ENCODE measurements around the gene MFSD8. TPM values are rescaled to one million over a fixed set of nuclear protein-coding genes. Genes with fewer than 3 reads are reported as not detected.
A peak's percentile ranks its signal among the peaks of the same experiment; 100 is the strongest.
"Not testable (repeated sequence)": the region's sequence is repeated elsewhere in the genome, so short reads cannot be mapped to it uniquely, and the experiment has no call there.

The MFSD8 gene
- total RNA-seq, 1 experiment from 2014 or later: 17.7 TPM

DNA sequence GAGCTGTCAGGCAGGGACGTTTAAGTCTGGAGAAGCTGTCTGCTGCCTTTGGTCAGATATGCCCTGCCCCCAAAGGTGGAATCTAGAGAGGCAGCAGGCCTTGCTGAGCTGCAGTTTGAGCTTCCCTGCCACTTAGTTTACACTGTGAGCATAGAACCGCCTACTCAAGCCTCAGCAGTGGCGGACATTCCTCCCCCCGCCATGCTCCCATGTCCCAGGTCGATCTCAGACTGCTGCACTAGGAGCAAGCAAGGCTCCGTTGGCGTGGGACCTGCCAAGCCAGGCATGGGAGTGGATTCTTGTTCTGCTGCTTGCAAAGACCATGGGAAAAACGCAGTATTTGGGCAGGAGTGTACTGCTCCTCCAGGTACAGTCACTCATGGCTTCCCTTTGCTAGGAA, 59.9 kb downstream of the MFSD8 start:
- no peaks in the 10 kb centered on the region for H3K27me3 Mint-ChIP-seq (ENCODE audit: insufficient read depth, unreplicated experiment)
- no peak for DNase-seq (ENCODE audit: unreplicated experiment)
- TF ChIP-seq, protein P1, sequence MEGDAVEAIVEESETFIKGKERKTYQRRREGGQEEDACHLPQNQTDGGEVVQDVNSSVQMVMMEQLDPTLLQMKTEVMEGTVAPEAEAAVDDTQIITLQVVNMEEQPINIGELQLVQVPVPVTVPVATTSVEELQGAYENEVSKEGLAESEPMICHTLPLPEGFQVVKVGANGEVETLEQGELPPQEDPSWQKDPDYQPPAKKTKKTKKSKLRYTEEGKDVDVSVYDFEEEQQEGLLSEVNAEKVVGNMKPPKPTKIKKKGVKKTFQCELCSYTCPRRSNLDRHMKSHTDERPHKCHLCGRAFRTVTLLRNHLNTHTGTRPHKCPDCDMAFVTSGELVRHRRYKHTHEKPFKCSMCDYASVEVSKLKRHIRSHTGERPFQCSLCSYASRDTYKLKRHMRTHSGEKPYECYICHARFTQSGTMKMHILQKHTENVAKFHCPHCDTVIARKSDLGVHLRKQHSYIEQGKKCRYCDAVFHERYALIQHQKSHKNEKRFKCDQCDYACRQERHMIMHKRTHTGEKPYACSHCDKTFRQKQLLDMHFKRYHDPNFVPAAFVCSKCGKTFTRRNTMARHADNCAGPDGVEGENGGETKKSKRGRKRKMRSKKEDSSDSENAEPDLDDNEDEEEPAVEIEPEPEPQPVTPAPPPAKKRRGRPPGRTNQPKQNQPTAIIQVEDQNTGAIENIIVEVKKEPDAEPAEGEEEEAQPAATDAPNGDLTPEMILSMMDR (IDR thresholded peaks at IDR 0.05; ENCODE audit: unreplicated experiment): no peak
- no peak overlapping the region for H3K27ac Mint-ChIP-seq (ENCODE audit: low read depth, unreplicated experiment)
- H3K4me1 Mint-ChIP-seq (ENCODE audit: insufficient read depth, unreplicated experiment): no peaks in the 10 kb centered on the region
- H3K4me3 Mint-ChIP-seq (ENCODE audit: unreplicated experiment): no peak overlapping the region
- intact Hi-C loops (cut with micrococcal nuclease): no loop called here
- BruUV-seq (replicated peaks): no TSS peak
- H3K9me3 Mint-ChIP-seq (ENCODE audit: unreplicated experiment): peaks cover 7% of the 10 kb centered on the region
- CTCF ChIA-PET: no interaction called here
- peaks cover 3% of the 10 kb centered on the region for H3K36me3 Mint-ChIP-seq (ENCODE audit: insufficient read depth, unreplicated experiment)
- POLR2A ChIA-PET: no interaction called here

DNA sequence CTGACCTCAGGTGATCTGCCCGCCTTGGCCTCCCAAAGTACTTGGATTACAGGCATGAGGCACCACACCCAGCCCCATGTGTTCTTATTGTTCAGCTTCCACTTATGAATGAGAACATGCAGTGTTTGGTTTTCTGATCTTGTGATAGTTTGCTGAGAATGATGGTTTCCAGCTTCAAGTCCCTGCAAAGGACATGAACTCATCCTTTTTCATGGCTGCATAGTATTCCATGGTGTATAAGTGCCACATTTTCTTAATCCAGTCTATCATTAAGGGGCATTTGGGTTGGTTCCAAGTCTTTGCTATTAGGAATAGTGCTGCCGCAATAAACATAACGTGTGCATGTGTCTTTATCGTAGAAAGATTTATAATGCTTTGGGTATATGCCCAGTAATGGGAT, 65.3 kb downstream of the MFSD8 start:
- CTCF ChIA-PET; H3K4me1 Mint-ChIP-seq (ENCODE audit: insufficient read depth, unreplicated experiment); DNase-seq (ENCODE audit: unreplicated experiment); H3K27me3 Mint-ChIP-seq (ENCODE audit: insufficient read depth, unreplicated experiment); BruUV-seq (replicated peaks); H3K9me3 Mint-ChIP-seq (ENCODE audit: unreplicated experiment); H3K27ac Mint-ChIP-seq (ENCODE audit: low read depth, unreplicated experiment); POLR2A ChIA-PET; H3K4me3 Mint-ChIP-seq (ENCODE audit: unreplicated experiment); intact Hi-C loops (cut with micrococcal nuclease): not testable (repeated sequence)
- peaks cover 10% of the 10 kb centered on the region for H3K36me3 Mint-ChIP-seq (ENCODE audit: insufficient read depth, unreplicated experiment)

DNA sequence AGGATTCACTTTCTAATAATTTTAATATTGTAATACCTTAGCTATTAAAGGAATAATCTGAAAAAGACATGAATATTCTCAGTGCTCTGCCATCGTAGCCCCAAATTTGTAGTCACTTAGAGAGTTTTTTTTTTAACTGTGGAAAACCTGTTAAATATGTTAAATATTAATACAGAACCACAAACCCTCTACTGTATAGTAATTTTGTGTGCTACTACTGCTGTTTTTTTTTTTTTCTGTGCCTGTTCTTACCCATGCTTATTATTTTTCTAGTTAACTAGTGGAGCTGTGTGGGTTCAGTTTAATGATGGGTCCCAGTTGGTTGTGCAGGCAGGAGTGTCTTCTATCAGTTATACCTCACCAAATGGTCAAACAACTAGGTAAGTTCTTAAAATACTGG, 68.4 kb downstream of the MFSD8 start:
- POLR2A ChIA-PET: interaction anchor here (0.9 kb wide), 1 partner anchor 10 kb away, joined by 4 read pairs; no protein-coding TSS in a partner anchor
- H3K9me3 Mint-ChIP-seq (ENCODE audit: unreplicated experiment): no peaks in the 10 kb centered on the region
- peaks cover 10% of the 10 kb centered on the region for H3K36me3 Mint-ChIP-seq (ENCODE audit: insufficient read depth, unreplicated experiment)
- no peaks in the 10 kb centered on the region for H3K4me1 Mint-ChIP-seq (ENCODE audit: insufficient read depth, unreplicated experiment)
- CTCF ChIA-PET: no interaction called here
- no TSS peak for BruUV-seq (replicated peaks)
- TF ChIP-seq, protein P1 (IDR thresholded peaks at IDR 0.05; ENCODE audit: unreplicated experiment): no peak
- H3K27me3 Mint-ChIP-seq (ENCODE audit: insufficient read depth, unreplicated experiment): no peaks in the 10 kb centered on the region
- intact Hi-C loops (cut with micrococcal nuclease): no loop called here
- H3K4me3 Mint-ChIP-seq (ENCODE audit: unreplicated experiment): no peak overlapping the region
- no peak overlapping the region for H3K27ac Mint-ChIP-seq (ENCODE audit: low read depth, unreplicated experiment)
- no peak for DNase-seq (ENCODE audit: unreplicated experiment)

DNA sequence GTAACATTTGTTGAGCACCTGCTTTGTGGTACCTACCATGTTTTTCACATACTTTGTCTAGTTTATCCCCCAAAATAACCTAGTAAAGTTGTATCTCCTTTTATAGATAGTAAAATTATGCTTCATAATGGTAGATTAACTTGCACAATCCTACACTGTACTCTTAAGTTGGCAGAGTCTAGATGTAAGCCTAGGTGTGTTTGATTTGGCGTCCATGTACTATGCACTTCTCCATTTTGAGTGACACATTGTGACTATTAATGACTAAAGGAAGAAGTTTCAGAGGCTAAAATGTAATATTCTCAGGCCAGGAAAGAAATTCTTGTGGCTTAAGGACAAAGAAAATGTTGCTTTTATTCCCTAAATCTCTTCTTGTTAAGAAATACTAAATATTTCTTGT, 68.9 kb downstream of the MFSD8 start:
- H3K9me3 Mint-ChIP-seq (ENCODE audit: unreplicated experiment): no peaks in the 10 kb centered on the region
- no TSS peak for BruUV-seq (replicated peaks)
- ChIA-PET CTCF (no interaction called here), POLR2A (interaction anchor here (0.9 kb wide), 1 partner anchor 11 kb away, joined by 4 read pairs; no protein-coding TSS in a partner anchor)
- no peak overlapping the region for H3K27ac Mint-ChIP-seq (ENCODE audit: low read depth, unreplicated experiment)
- no peaks in the 10 kb centered on the region for H3K27me3 Mint-ChIP-seq (ENCODE audit: insufficient read depth, unreplicated experiment)
- H3K36me3 Mint-ChIP-seq (ENCODE audit: insufficient read depth, unreplicated experiment): peaks cover 10% of the 10 kb centered on the region
- intact Hi-C loops (cut with micrococcal nuclease): no loop called here
- no peak for DNase-seq (ENCODE audit: unreplicated experiment)
- no peak overlapping the region for H3K4me3 Mint-ChIP-seq (ENCODE audit: unreplicated experiment)
- no peaks in the 10 kb centered on the region for H3K4me1 Mint-ChIP-seq (ENCODE audit: insufficient read depth, unreplicated experiment)
- TF ChIP-seq, protein P1 (IDR thresholded peaks at IDR 0.05; ENCODE audit: unreplicated experiment): no peak

DNA sequence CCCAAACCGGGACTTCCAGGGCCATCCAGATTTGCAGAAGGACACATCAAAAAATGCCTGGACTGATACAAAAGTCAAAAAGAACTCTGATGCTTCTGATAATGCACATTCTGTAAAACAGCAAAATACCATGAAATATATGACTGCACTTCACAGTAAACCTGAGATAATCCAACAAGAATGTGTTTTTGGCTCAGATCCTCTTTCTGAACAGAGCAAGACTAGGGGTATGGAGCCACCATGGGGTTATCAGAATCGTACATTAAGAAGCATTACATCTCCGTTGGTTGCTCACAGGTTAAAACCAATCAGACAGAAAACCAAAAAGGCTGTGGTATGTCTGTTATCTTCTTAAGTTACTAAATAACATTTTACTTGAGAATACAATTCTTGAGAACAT, 75.1 kb downstream of the MFSD8 start:
- TF ChIP-seq, protein P1 (IDR thresholded peaks at IDR 0.05; ENCODE audit: unreplicated experiment): no peak
- H3K36me3 Mint-ChIP-seq (ENCODE audit: insufficient read depth, unreplicated experiment): peaks cover 6% of the 10 kb centered on the region

More for the DNA sequence above, 75.1 kb downstream of the MFSD8 start:
- Mint-ChIP-seq H3K4me1 (ENCODE audit: insufficient read depth, unreplicated experiment) (peaks cover 21% of the 10 kb centered on the region), H3K27me3 (ENCODE audit: insufficient read depth, unreplicated experiment) (no peaks in the 10 kb centered on the region), H3K9me3 (ENCODE audit: unreplicated experiment) (no peaks in the 10 kb centered on the region), H3K4me3 (ENCODE audit: unreplicated experiment) (no peak overlapping the region), H3K27ac (ENCODE audit: low read depth, unreplicated experiment) (peak overlapping the region; percentile 35)
- no TSS peak for BruUV-seq (replicated peaks)
- intact Hi-C loops (cut with micrococcal nuclease): loop anchor here (10.0 kb wide), 1 partner anchor 175 kb away; the partner anchor contains the start of gene LARP1B
- ChIA-PET POLR2A (interaction anchor here (0.7 to 5.7 kb wide), 6 partner anchors 9 to 171 kb away, joined by 3 to 53 read pairs (median 6); partner anchors contain the start of genes ABHD18, LARP1B, MFSD8 and PLK4), CTCF (interaction anchor here (0.7 to 1.2 kb wide), 3 partner anchors 8 to 635 kb away, joined by 3 to 5 read pairs (median 3); no protein-coding TSS in a partner anchor)
- DNase-seq (ENCODE audit: unreplicated experiment): no peak
